Activated CD8-positive, alpha-beta T cell treated with anti-CD3 and anti-CD28 coated beads for 36 hours (primary cell): ENCODE results near the gene CLUH. TPM values are rescaled to one million over a fixed set of nuclear protein-coding genes. Genes with fewer than 3 reads are reported as not detected.

ENCODE experiments used
- ATAC-seq: fragments of 200-7000 bp; cut with Tn5 transposase; one replicate; pipeline ENCODE4 v1.10.0; 2021; ENCODE audit warnings: mild to moderate bottlenecking, moderate library complexity
- CTCF ChIA-PET: fragments of 350-600 bp; sonication (Branson Sonifier 250); formaldehyde crosslinking; loops from one replicate; lab custom pipeline; 2021; ENCODE audit warnings: antibody characterized with exemption; lab: Charles Lee
- POLR2A ChIA-PET: fragments of 350-600 bp; sonication (Branson Sonifier 250); formaldehyde crosslinking; loops from one replicate; lab custom pipeline; 2021; ENCODE audit warnings: antibody characterized with exemption; lab: Charles Lee
- DNase-seq: peaks from one replicate; pipeline ENCODE4 v3.0.0-alpha.2; 2020
- H3K27ac Mint-ChIP-seq: one replicate; pipeline ENCODE4 v1.8.0; 2021; ENCODE audit warnings: mild to moderate bottlenecking, mixed read lengths
- H3K27me3 Mint-ChIP-seq: one replicate; pipeline ENCODE4 v1.8.0; 2021; ENCODE audit warnings: mixed read lengths
- H3K36me3 Mint-ChIP-seq: one replicate; pipeline ENCODE4 v1.8.0; 2021; ENCODE audit warnings: low read depth, mixed read lengths
- H3K4me1 Mint-ChIP-seq: one replicate; pipeline ENCODE4 v1.8.0; 2021; ENCODE audit warnings: low read depth, mixed read lengths
- H3K4me3 Mint-ChIP-seq: one replicate; pipeline ENCODE4 v1.8.0; 2021; ENCODE audit warnings: mild to moderate bottlenecking, moderate library complexity, mixed read lengths
- H3K9me3 Mint-ChIP-seq: one replicate; pipeline ENCODE4 v1.8.0; 2021; ENCODE audit warnings: mixed read lengths
- intact Hi-C: fragments of 100-400 bp; cut with micrococcal nuclease; formaldehyde crosslinking; loops from one replicate; pipeline ENCODE4 v1.10.0; 2022
- total RNA-seq, 2 experiments: library from RNA; stranded (reverse); gene quantifications; one replicate each; pipeline ENCODE4 v1.2.3, GENCODE V29; 2021
- TF ChIP-seq, protein P1 (sequence below): fragments of 200-600 bp; IDR thresholded peaks from one replicate; pipeline ENCODE4 v1.8.0; 2022; ENCODE audit warnings: antibody characterized with exemption, mild to moderate bottlenecking

The CLUH gene
- total RNA-seq, 2 experiments from 2014 or later, result 105 to 111 TPM

DNA sequence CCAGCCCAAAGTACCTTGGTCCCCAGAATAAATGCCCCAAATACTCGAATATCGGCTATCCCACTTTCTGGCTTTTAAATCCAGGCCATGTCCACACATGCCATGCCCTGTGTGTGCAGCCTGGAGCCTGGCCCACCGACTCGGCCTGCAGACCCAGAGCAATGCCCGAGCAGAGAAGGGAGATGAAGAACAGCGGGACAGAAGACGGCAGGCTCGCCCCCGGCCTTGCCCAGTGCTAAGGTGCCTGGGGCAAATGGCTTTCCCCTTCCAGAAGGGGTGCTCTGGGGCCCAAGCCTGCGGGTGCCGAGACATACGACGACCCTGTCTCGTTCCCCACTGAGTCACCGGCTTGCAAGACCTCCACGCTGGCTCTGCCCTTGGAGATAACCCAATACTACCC lies 8.0 kb downstream of the CLUH start:
- TF ChIP-seq, protein P1, sequence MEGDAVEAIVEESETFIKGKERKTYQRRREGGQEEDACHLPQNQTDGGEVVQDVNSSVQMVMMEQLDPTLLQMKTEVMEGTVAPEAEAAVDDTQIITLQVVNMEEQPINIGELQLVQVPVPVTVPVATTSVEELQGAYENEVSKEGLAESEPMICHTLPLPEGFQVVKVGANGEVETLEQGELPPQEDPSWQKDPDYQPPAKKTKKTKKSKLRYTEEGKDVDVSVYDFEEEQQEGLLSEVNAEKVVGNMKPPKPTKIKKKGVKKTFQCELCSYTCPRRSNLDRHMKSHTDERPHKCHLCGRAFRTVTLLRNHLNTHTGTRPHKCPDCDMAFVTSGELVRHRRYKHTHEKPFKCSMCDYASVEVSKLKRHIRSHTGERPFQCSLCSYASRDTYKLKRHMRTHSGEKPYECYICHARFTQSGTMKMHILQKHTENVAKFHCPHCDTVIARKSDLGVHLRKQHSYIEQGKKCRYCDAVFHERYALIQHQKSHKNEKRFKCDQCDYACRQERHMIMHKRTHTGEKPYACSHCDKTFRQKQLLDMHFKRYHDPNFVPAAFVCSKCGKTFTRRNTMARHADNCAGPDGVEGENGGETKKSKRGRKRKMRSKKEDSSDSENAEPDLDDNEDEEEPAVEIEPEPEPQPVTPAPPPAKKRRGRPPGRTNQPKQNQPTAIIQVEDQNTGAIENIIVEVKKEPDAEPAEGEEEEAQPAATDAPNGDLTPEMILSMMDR, result no peak
- H3K4me1 Mint-ChIP-seq, result peaks cover 12% of the 10 kb centered on the region
- ChIA-PET POLR2A (interaction anchor here (1.0 to 1.3 kb wide), 2 partner anchors 17 to 19 kb away, joined by 3 read pairs; no protein-coding TSS in a partner anchor), CTCF (no interaction called here)
- no peak overlapping the region for H3K4me3 Mint-ChIP-seq
- DNase-seq (no peak), ATAC-seq (no peak)
- H3K9me3 Mint-ChIP-seq, result no peaks in the 10 kb centered on the region
- peaks cover 24% of the 10 kb centered on the region for H3K36me3 Mint-ChIP-seq
- intact Hi-C loops, result no loop called here
- H3K27ac Mint-ChIP-seq, result no peak overlapping the region
- H3K27me3 Mint-ChIP-seq, result no peaks in the 10 kb centered on the region

DNA sequence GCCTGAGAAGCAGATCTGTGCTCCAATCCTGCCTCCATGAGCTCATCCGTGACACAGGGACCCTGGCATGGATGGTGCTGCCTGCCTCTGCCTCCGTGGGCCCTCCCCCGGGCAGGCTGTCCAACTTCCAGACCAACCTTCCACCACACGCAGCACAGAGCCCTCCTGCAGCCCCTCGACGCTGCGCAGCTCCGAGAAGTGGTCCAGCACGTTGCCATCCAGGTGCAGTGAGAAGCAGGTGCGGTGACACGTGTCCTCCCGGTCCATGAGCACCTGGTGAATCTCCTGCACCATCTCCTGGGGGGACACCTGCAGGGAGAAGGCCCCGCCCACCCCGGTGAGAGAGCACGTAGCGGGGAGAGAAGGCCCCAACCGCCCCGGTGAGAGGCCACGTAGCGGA lies 8.4 kb downstream of the CLUH start:
- TF ChIP-seq, protein P1, result no peak
- Mint-ChIP-seq H3K9me3 (no peaks in the 10 kb centered on the region), H3K4me1 (peaks cover 8% of the 10 kb centered on the region), H3K27ac (no peak overlapping the region), H3K4me3 (no peak overlapping the region), H3K27me3 (no peaks in the 10 kb centered on the region), H3K36me3 (peaks cover 28% of the 10 kb centered on the region)
- intact Hi-C loops, result no loop called here
- ATAC-seq (no peak), DNase-seq (no peak)
- POLR2A ChIA-PET, result no interaction called here
- CTCF ChIA-PET, result no interaction called here

DNA sequence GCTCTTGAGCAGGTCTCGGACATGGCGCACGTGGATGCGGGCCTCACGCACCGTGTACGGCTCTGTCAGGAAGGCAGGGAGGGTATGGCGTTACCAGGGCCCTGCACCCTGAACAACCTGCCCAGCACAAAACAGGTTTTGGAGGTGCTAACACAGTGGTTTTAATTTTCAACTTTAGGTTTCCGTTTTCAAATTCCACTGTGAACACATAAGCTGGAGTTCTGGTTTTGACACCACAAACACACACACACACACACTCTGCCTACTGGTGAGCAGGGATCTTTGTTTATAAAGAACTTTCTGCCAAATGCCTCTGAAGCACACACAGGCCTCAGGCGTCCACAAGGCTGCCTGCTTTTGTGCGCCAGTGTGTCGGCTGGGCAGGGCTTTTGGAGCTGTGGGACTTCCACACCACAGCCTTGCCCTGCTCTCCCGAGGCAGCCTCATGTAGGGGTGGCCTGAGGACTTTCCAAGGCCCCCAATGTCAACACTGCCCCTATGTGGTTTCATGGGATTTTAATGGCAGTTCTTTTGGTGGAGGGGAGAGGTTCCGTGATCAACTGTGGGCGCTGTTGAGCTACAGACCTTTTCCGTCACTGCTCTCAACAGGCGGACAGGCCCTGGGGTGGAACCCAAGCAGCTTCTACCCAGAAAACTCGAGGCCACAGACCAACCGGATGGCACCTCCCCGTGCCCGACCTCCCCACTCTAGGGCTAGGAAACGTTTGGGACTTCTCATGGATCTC lies 9.4 kb downstream of the CLUH start:
- TF ChIP-seq, protein P1, result no peak
- Mint-ChIP-seq H3K27me3 (no peaks in the 10 kb centered on the region), H3K27ac (no peak overlapping the region), H3K4me1 (peaks cover 7% of the 10 kb centered on the region), H3K9me3 (no peaks in the 10 kb centered on the region), H3K4me3 (no peak overlapping the region), H3K36me3 (peaks cover 29% of the 10 kb centered on the region)
- ATAC-seq, result no peak
- no peak for DNase-seq
- ChIA-PET CTCF (no interaction called here), POLR2A (interaction anchor here (0.7 to 1.9 kb wide), 5 partner anchors 9 to 22 kb away, joined by 3 to 6 read pairs (median 3); no protein-coding TSS in a partner anchor)
- intact Hi-C loops, result no loop called here

DNA sequence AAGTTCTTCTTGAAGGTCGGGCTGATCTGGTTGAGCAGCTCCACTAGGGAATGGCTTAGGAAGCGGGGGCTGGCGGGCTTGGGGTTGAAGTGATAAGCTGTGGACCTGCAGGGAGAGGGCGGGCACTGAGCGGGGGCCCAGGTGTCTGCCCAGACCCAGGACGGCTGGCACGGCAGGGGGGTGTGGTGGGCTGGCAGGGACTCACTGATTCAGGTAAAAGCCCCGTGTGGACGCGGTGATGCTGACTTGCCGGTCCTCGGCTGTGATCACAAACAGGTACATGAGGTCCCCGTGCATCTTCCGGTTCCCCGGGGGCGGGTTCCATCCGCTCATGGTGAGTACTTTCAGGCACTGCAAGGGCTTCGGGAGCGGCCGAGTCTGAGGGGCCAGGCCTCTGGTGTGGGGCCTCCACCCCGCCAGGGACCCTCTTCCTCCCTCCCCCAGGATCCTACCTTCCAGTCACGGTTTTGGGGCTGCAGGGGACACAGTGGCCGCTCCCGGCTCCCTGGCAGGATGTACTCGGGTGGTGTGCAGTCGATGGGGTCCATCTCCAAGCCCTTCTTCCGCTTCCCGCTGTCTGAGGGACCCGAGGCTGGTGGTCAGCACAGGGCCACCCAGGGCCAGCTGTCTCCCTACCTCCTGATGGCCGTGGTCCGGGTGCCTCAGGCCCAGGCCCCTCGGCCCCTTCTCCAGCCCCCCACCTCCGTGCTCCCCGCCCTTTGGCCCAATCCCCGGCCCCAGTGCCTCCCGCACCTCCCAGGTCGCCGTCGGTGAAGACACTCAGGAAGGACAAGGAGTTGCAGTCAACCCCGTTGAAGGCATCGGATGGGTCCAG lies 10.2 kb downstream of the CLUH start:
- POLR2A ChIA-PET, result interaction anchor here (1.0 to 1.9 kb wide), 2 partner anchors 9 to 15 kb away, joined by 3 to 6 read pairs; no protein-coding TSS in a partner anchor

More for the DNA sequence above, 10.2 kb downstream of the CLUH start:
- Mint-ChIP-seq H3K4me3 (no peak overlapping the region), H3K4me1 (peaks cover 7% of the 10 kb centered on the region), H3K27ac (no peak overlapping the region), H3K36me3 (peaks cover 29% of the 10 kb centered on the region), H3K27me3 (no peaks in the 10 kb centered on the region), H3K9me3 (no peaks in the 10 kb centered on the region)
- DNase-seq, result no peak
- CTCF ChIA-PET, result no interaction called here
- ATAC-seq, result no peak
- intact Hi-C loops, result no loop called here
- TF ChIP-seq, protein P1, result no peak
